Fibroblast of skin of right biceps (primary cell): ENCODE measurements around the gene CDKL4.
"Not testable (repeated sequence)": the region's sequence is repeated elsewhere in the genome, so short reads cannot be mapped to it uniquely, and the experiment has no call there.

Experiments
- DNase-seq: peaks from one replicate; pipeline ENCODE4 v3.0.0-alpha.2; 2013

Gene CDKL4

DNA sequence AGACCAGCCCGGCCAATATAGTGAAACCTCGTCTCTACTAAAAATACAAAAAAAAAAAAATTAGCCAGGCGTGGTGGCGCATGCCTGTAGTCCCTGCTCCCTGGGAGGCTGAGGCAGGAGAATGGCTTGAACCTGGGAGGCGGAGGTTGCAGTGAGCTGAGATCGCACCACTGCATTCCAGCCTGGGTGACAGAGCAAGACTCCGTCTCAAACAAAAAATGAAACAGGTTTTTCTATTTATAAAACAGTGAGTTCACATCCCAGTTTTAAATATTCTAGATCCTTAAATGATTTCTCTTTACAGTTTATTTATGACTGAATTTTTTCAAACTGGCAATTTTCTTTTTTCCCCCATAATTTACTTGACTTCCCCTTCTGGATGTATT is 102.8 kb downstream of the CDKL4 start:
- DNase-seq = not testable (repeated sequence)

DNA sequence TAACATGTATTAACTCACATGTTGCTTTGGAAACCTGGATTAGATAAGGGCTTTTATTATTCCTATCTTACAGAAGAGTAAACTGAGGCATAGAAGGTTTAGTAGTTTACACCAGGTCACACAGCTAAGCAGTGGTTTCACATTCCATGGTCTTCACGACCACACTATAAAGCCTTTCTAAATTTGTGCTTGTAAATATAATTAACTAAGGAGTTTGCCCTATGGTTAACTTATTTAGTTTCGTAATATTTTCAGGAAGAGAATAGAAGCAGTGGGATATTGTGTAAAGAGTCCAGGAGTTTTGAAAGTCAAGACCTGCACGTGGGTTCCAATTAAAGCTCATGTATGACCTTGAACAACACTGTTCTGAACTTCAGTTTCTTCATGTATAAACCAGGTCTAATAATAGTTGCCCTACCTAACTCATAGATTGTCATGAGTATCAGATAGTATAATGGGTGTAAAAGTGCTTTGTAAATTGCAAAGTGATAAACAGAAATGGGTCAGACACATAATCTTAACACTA is 103.4 kb downstream of the CDKL4 start:
- no peak for DNase-seq

DNA sequence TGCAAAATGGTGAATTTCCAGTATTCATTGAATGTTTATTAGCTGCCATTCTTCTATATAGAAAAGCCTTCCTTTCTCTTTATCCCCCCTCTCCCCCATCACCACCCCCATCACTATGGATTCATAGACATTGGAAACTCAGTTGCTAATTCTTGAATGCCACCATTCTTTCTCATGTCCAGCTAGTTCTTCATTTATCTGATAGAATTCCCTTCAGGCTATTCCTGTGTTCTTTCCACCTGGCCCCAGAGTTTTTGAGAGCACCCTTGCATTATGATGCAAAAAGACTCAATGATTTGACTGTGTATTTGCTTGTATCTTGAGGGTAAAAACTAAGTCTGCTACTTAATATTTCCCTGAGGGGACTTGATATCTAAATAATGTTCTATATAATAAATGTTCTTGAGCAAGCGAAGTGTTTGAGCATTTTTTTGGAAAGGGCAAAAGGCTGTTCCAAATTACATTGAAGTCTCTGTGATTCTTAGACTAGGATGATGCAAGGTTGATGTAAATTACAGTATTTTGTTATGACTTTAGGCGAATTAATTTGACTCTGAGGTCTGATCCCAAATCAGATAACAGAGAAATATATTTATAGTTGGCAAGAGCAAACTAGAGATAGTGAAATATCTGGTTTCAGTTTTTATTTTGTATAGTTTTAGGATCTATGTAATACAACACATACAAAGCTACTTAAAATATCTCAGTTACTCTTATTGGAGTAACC is 104.1 kb downstream of the CDKL4 start:
- no peak for DNase-seq

DNA sequence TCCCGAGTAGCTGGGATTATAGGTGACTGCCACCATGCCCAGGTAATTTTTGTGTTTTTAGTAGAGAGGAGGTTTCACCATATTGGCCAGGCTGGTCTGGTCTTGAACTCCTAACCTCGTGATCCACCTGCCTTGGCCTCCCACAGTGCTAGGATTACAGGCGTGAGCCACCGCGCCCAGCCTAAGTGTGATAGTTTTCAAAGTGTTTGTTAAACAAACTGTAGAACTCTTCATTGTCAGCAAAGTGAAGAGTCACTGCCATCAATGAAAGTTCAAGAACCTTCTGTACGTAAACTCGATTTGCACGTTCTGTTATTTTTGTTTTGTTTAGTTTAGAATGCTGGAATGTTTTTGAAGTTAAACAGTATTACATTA is 104.9 kb downstream of the CDKL4 start:
- no peak for DNase-seq

DNA sequence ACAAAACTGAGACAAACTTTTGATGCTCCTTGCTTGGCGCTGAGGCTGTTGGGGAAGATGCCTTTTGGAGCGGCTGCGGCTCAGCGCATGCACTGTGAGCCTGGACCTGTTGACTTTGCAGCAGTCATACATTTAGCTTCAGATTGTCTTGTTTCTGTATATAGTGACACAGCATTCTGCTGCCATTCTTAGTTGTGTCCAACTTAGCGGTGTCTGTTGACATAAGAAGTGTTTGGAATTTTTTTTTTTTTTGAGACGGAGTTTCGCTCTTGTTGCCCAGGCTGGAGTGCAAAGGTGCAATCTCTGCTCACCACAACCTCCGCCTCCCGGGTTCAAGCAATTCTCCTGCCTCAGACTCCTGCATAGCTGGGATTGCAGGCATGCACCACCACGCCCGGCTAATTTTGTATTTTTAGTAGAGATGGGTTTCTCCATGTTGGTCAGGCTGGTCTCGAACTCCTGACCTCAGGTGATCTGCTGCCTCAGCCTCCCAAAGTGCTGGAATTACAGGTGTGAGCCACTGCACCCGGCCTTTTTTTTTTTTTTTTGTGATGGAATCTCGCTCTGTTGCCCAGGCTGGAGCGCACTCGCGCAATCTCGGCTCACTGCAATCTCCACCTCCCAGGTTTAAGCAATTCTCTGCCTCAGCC is 105.5 kb downstream of the CDKL4 start:
- not testable (repeated sequence) for DNase-seq

DNA sequence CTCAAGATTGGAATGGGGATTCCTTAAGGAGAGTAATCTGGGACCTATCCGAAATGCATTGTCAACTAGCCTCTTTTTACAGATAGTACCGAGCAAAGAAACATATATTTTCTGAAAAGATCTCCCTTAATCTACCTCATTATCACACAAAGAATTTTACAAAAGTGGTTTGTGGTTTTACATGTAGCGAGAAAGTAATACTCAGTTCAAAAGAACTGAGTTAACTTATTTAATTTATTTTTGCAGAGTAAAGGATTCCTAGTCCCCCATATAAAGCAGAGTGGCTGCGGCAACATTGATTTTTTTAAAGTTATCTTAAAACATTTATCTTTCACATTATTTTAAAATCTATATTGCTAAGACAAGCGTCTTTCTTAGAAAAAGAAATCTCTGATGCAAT is 107.0 kb downstream of the CDKL4 start:
- DNase-seq = no peak

DNA sequence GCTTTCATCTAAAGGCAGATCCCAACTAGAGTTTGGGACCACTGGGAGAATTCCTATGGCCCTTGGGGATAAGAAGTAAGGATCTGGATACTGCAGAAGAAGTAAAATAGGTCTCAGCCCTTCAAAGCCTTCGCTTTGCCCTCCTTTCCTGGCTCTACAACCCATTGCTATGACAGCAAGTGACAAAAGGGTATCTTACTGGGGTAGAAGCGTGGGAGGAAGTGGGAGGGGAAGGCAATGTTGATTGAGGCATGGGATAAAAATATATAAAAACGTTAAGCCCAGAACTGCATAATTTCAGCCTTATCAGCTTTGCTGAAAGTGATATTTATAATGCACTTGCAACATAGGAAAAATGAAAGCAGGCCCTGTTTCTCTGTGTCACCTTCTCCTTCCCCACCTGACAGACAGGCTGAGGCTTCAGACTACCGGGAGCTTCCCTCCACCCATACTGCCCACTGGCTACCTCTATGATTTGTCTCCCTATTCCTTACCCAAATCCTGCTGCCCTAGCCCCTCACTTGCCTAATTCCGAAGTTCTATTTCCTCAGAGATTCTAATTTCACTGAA is 108.0 kb downstream of the CDKL4 start:
- no peak for DNase-seq

DNA sequence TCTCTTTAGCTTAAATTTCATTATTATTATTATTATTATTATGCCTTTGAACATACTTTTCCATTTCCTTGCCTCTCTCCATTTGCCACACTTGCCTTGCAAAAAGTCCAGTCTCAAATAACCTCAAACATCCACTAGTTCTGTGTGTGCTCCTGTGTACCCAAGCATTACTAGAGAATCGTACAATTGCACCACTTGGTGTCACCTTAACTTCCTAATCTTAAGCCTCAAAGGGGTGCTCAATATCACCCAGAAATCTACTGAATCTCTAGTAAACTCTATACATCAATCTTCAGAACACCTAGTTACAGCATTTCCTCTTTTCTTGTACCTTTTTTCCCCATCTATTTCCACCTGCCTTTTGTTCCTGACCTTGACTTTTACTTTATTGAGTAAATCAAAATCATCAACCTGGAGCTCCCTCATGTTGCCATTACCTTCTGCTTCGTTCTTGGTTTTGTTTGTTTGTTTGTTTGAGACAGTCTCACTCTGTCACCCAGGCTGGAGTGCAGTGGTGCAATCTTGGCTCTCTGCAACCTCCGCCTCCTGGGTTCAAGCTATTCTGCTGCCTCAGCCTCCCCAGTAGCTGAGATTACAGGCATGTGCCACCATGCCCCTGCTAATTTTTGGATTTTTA is 110.4 kb downstream of the CDKL4 start:
- no peak for DNase-seq

DNA sequence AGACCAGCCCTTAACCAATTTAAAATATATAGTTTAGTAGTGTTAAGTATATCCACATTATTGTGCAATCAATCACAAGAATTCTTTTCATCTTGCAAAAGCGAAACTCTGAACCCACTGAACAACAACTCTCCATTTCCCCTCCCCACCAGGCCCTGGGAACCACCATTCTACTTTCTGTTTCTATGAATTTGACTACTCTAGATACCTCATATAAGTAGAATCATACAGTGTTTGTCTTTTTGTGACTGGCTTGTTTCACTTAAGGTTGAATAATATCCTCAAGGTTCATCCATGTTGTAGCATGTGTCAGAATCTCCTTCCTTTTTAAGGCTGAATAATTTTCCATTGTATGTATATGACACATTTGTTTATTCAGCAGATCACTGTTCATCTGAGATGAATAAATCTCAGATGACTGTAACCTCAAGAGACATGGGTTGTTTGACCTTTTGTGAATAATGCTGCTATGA is 114.8 kb downstream of the CDKL4 start:
- DNase-seq = no peak

DNA sequence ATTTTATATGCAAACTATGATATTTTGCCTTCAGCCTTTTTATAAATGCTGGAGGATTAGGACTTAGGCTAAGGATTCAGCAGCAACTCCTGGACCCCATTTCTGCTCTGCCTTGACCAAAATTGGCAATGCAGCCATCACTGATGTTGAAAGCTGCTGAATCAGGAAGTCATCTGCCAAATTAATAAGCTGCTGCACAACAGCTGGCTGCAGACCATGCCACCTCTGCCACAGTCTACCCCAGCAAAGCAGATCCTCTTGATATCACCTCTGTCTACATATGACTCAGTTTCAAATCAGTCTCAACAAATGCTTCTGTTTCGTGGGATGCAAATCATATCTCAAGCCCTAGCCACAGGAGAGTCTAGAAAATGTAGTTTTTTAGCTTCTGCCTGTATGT is 115.8 kb downstream of the CDKL4 start:
- DNase-seq = peak; percentile 24
